HG03039 (cell line): ENCODE data around the gene PTGFRN.

Source experiments
- ATAC-seq: cut with Tn5 transposase; IDR thresholded peaks from one replicate; pipeline ENCODE4 v1.9.1; 2021; ENCODE audit warnings: mild to moderate bottlenecking, moderate library complexity; ENCODE audit not compliant: unreplicated experiment

Gene PTGFRN

DNA sequence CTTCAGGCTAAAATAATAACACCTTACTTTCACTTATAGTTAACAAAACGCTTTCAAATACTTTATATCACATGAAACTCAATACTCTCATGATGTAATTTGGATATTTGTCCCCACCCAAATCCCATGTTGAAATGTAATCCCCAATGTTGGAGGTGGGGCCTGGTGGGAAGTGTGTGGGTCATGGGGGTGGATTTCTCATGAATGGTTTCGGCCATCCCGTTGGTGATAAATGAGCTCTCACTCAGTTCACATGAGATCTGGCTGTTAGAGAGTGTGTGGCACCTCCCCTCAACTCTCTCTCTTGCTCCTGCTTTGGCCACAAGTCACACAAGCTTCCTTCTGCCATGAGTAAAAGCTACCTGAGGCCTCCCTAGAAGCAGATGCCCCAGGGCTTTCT lies 22.5 kb upstream of the PTGFRN start:
- no peak for ATAC-seq

DNA sequence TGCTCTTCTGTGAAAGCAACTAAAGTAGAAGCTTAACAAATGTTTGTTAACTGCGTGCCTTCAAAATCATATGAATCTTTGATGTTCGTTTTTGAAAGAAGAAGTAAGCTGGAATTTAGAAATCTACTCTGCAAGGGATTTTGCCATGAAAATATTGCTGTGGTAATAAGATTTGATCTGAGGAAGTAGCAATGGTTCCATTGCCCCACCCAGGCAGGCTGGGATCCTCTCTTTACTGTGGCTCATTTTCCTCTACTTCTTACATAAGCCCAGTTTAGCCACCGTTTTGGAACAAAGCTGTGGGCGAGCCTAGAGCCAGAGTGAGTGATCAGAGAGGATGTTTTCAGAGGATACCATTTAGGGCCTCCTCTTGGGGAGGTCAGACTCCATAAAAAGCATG lies 20.3 kb upstream of the PTGFRN start:
- ATAC-seq, result no peak

DNA sequence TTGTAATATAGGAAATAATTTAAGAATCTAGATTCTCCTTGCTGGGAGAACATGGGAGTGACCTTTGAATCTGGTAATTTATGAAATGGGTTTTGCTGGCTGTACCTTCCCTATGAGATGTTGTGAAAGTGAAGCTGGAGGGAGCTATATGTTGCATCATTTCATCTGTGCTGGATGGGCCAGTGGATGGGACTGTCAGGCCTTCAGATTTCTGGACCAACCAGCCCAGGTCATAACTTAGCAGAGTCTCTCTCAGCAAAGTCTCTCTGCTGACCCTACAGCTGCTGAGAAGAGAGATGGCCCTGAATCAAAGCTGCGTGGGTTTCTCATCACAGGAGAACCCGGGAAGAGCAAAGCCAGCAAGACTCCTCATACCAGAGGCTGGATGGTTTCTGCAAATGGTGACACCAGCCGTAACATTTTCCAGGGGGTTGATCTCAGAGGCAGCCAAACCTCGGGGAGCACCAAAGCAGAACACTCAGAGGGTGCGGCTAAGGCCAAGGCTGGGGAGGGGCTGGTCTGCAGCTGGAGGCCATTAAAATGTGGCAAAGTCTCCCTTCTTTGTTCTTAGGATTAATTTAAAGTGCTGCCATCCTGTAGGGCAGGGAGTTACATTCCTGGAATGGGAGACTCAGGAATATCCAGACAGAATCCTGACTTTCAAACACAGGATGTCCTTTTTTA lies 18.2 kb upstream of the PTGFRN start:
- no peak for ATAC-seq

DNA sequence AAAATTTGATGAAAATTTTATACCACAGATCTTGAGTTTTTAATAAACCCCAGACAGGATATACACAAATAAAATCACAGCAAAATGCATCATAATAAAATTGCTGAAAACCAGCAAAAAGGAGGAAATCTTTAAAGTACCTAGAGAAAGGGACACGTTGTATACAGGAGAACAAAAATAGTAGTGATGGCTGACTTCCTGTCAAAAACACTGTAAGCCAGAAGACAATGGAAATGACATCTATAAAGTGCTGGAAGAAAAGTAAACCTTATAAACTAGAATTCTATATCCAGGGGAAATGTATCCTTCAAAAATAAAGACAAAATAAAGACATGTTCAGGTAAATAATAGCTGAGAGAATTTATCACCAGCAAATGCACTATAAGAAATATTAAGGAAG lies 14.6 kb upstream of the PTGFRN start:
- no peak for ATAC-seq

DNA sequence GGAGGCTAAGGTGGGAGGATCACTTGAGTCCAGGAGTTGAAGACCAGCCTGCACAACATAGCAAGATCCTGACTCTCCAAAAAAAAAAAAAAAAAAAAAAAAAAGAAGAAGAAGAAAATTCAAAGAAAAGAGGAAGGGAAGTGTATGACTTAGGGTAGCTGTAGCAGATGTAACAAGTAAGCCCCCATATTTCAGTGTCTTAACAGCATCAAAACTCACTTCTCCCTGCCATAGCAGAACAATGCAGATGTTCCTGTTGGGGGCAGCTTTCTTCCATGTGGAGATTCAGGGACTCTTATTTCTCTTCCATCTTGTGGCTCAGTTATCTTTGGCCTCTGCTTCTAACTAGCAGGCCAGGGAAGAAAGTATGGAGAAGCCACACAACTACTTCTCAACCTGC lies 10.2 kb upstream of the PTGFRN start:
- no peak for ATAC-seq

DNA sequence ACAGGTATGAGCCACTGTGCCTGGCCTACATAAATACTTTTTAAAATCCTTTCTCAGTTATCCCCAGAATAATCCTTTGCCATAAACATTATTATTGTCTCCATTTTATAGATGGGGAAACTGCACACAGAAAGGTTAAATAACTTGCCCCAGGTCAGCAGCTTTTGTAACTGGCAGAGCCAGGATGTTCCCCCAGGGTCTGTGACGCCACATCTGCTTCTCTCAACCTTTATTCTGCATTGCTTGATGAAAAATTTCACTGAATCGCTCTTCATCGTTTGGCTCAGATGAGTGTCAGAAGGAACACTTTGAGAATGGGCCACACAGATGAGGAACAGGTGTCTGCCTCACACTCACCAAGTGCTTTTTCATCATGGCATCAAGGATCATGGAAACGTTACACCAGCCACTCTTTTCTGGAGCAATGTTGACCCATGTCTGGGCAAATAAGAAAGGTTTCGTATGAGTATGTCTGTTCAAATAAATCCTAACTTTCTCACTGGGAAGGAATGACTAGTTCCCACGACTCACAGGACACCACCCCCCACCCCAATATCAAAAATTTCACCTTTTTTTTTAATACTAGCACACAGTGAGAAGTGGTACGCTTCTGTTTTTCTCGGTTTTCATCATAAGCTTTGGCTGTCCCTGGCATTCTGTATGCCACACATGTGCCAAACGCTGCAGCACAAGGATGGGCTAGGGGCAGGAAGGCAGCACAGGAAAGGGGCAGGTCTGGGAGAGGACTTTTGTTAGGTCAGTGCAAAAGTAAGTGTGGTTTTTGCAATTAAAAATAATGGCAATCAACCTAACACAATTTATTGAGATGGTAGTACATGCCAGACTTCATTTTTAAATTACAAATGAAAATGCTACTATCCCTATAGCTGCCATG lies 9.0 kb upstream of the PTGFRN start:
- no peak for ATAC-seq

DNA sequence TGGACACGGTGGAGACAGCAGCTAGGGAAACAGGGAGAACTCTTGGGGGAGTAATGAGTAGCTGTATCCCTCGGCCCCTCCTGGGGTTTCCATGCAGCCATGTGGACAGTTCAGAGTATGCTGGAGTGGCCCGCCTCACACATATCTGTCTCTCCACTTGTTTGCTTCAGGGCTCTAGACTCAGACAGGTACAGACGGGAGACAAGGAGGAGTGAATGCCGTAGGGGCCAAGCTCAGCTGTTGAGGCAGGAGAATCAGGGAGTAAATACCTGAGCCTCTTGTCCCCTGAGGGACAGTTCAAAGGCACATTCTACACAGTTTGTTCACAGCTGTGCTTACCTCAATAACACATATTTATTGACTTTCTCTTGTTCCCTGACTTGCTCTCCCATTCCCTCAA lies 7.7 kb upstream of the PTGFRN start:
- ATAC-seq, result no peak

DNA sequence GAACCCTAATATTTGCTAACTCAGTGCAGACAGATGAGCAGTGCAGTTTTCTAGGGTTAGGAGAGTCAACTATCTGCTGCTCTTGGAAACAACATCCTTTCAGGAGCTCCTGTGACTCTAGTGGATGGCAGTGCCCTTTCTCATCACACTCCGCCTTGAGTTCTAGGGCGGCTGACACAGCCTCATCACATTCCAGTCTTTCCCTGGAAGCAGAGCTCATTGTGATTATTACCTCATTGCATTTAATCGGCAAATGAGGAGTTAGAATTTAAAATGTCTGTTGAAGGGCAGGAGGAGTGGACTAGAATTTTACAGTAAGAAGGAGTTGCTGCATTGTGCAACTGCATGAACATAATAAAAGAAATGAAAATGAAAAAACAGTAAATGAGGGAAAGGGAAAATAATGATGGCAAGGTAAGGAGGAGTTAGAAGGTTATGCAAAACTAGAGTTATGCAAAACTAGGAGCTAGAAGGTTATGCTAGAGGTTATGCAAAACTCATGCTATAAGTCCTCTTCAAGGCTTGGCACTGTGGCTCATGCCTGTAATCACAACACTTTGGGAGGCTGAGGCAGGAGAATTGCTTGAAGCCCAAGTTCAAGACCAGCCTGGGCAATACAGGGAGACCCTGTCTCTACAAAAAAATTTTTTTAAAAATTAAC lies 6.9 kb upstream of the PTGFRN start:
- no peak for ATAC-seq

DNA sequence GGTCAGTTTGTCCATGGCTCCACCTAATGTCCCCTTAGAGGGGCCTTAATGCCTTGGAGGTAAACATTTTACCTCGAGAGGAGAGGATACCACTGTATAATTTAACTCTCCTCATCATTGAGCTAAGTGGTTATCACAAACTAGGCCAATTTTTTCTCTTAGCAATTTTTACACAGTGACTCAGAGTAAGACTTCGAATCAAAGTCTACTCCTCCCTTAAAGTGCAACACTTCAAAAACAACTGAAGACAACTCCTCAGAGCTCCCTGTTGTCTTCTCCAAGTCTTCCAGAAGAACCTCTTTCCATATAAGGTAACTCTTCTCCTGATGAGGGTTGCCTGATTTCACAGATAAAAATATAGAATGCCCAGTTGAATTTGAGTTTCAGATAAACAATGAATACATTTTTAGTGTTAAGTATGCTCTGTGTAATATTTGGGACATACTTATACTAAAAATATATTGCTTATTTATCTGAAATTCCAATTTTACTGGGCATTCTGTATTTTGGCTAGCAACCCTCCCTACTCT lies 4.9 kb upstream of the PTGFRN start:
- no peak for ATAC-seq

DNA sequence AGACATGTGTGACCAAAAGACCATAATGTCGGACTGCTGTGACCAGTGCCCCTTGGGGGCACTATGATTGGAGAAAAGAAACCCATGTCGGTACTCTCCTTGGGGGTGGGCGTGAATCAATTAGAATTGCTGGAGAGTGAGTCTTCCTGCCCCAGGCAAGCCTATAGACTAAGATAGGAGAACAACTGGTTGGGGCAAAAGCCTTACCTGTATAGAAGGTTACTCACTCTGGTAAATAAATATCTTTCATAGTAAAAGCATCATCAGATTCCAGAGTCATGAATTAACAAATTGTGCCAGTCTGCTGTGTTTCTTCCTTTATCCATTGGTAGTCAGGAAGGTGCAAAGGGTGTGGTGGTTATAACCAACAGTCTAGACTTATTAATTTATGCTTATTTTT lies 2.9 kb upstream of the PTGFRN start:
- ATAC-seq, result no peak

DNA sequence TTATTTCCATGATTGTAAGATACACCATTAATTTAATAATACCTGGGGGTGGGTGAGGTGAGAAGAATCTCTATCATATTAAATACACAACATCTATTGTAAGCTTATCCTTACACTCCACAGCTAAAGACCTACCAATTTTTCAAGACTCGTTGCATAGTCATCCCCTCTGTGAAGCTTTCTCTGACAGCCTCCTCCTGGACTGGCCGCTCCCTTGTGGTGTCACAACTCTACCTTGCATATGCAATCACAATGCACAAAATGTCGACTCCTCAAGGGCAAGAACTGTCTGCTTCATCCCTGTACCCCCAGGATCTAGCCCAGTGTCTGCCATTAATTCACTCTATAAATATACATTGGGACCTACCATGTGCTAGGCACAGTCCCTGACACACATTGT lies 2.4 kb upstream of the PTGFRN start:
- ATAC-seq, result no peak

DNA sequence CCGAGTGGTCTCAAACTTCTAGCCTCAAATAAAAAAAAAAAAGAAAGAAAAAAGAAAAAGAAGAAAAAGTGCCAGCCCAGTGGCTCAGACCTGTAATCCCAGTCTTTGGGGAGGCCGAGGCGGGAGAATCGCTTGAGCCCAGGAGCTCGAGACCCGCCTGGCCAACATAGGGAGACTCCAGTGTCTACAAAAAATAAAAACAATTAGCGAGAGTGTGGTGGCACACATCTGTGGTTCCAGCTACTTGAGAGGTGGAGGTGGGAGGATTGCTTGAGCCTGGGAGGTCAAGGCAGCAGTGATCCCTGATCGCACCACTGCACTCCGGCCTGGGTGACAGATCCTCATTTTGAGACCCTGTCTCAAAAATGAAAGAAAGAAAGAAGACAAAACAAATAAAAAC lies 1.4 kb upstream of the PTGFRN start:
- ATAC-seq, result no peak

DNA sequence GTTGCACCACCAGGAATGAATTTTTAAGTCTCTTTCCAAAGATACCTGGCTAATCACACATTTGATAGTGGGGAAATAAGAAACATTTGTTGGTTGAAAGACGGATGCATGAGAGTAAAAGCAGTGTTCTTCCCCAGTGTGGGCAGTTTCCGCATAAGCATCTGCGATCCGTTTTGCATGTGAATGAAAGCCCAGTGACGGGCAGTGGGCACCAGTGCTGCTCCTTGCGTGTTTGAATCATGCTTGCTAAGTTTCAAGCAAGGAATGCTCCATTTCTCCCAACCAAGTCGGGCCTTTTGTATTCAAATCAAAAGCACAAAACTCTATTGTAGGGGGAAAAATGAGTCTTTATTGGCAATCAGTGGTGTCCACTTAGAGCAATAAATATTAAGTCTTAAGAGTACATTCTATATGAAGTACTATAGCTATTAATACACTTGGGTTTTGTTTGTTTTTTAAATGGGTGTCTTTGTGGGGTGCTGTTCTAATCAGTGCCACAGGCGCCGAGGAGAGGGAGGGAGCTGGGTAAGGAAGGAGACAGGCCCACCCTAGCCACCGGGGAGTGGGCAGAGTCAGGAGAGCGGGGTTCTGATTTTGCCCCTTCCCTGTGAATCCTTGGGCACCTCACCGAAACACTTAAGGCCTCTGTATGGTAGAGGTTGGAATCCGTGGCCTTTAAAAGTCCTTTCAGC lies 750 bp upstream of the PTGFRN start:
- no peak for ATAC-seq

DNA sequence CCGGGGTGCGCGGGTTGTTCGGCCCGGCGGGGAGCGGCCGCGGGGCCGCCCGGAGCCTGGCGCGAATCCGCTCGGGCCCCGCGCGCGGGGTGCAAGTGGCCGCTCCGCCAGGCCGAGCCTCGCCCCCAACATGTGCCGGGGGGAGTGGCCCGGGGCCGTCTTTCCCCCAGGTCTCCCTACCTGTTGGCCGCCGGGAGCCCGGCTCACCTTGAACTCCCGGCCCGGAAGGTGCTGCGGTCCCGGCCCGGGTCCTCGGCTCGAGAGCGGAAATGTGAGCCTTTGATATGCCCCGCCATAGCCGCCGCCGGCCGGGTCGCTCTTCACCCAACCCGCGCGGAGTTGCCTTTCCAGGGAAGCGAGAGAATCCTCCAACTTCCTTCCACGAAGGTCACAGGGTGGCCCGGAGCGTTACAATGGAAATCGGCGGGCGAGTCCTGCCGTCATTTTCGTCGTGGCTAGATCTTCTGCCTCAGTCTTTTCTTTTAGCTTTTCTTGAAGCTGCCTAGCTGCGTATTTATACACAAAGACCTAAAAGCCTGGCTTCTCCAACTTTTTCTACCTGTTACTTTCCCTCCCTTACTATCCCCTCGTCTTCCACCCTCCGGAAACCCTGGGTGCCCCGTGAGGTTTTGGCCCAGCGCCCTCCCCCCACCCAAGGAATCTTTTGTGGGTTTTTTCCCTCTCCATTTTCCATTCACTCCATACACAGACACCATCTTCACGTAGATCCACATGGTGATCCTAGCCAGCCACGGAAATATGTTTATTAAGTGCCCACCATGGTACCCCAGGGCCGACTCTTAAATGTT lies 867 bp downstream of the PTGFRN start:
- ATAC-seq, result no peak

DNA sequence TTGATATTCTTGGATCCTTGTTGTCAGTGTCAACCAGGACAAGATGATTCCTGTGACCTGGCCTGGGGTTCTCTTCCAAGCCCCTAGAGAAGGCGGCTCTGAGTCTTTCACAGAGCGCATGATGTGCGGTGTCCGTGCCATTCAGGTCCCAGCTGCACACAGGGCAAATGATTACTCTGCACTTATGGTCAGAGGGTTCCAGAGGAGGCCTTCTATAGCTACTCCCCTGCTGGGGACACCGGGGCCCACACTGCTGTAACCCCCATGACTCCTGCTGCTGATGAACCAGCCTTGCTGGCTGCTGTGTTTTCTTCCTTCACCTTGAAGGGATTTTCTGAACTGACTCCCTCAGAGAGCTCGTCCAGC lies 1.5 kb downstream of the PTGFRN start:
- no peak for ATAC-seq

DNA sequence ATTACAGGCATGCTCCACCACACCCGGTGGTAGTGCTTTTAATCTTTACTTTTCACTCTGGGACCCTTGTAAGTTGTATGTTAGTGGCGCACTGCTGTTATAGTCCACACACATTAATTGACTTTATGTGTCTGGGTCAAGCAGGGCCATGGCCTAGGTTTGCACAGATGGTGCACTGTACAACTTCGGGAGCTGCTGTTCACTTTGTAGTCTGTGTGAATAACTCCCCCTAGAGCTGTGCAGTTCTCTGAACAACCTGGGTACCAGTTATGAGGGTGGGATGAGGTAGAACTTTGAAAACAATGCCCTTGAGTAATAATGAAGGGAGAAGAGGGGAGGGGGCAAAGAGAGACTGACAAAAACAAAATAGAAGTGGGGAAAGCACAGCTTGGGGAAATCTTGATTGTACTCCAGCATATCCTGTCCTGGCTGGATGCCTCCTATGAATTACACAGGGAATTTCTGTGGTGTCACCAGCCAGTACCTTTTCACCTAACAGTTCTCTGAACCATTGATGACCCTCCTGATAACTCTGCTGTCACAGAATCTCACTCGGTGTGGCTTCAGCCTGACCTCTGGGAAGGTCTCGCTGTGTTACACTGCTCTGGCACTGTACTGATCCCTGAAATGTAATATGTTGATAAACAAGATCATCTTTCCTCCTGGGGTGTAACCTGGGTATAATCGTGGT lies 2.2 kb downstream of the PTGFRN start:
- ATAC-seq, result no peak

DNA sequence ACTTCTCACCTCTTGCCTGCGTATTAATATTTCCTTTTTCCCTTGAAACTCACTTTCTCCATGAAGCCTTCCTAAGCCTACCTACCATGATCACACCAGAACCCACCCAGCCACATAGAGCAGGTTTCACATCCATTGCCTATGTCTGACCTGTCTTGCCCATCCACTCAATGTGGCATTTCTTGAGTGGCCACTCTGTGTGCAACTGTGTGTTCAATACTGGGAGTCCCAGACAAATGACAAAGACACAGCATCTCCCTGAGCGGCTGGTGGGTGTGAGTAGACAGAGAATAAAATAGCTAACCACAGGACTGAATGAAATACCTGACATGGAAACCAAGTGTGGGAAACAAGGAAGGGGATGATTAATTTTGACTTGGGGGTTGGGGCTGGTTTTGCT lies 3.1 kb downstream of the PTGFRN start:
- no peak for ATAC-seq

DNA sequence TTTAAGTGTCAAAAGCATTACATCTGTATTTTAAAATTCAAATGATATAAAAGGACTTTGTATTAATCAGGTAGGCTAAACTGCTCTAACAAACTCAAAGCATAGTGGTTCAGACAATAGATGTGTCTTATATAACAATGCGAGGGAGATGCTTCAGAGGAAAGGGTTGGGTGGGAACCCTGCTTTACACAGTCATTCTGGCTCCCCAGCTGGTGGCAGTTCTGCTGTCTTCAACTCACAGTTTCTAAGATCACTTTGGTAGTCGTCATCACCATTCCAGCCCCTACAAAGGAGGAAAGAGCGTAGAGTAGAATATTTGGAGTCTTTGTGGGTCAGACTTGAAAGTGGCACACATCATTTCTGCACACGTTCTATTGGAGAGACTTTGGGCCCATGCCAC lies 4.2 kb downstream of the PTGFRN start:
- ATAC-seq, result no peak

DNA sequence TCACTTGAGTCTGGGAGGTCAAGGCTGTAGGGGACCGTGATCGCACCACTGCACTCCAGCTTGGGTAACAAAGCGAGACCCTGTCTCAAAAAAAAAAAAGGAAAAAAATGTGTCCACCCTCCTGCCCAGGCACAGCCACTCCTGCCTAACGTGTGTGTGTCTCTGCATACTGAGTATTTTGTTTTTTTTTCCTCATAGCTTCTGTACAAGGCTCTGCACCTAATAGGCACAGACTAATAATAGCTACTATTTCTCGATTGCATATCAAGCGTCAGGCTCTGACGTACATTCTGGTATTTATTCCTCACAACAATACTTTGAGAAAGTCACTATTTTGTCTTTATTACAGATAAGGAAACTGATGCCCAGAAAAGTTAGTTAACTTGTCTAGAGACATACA lies 5.0 kb downstream of the PTGFRN start:
- no peak for ATAC-seq
